Mesothelial cell of epicardium (in vitro differentiated cells): ENCODE measurements around the gene CUBN. TPM values are rescaled to one million over a fixed set of nuclear protein-coding genes. Genes with fewer than 3 reads are reported as not detected.

Source experiments
- DNase-seq, 2 experiments: peaks; one replicate each; pipeline ENCODE4 v3.0.0; 2021; ENCODE audit warnings: low spot score in 2 of 2; ENCODE audit not compliant: unreplicated experiment in 2 of 2
- H3K27ac Mint-ChIP-seq: 2 replicates; pipeline ENCODE4 v1.8.0; 2021; ENCODE audit warnings: mixed read lengths
- H3K27me3 Mint-ChIP-seq: 2 replicates; pipeline ENCODE4 v1.8.0; 2021; ENCODE audit warnings: low read depth, mixed read lengths
- H3K36me3 Mint-ChIP-seq: 2 replicates; pipeline ENCODE4 v1.8.0; 2021; ENCODE audit warnings: mixed read lengths
- H3K4me1 Mint-ChIP-seq: 2 replicates; pipeline ENCODE4 v1.8.0; 2021; ENCODE audit warnings: mixed read lengths
- H3K4me3 Mint-ChIP-seq: 2 replicates; pipeline ENCODE4 v1.8.0; 2021; ENCODE audit warnings: mild to moderate bottlenecking, moderate library complexity, mixed read lengths
- H3K9me3 Mint-ChIP-seq: 2 replicates; pipeline ENCODE4 v1.8.0; 2021; ENCODE audit warnings: mixed read lengths
- CTCF ChIP-seq: fragments of 200-600 bp; sonication (generic); IDR thresholded peaks from one replicate; pipeline ENCODE4 v1.5.0; 2021; ENCODE audit warnings: antibody characterized with exemption; ENCODE audit not compliant: unreplicated experiment
- total RNA-seq: library from RNA; stranded (reverse); gene quantifications from 3 replicates; pipeline ENCODE4 v1.2.1, GENCODE V29; 2021

The CUBN gene
- 0.90 to 1.8 TPM (median 1.5 TPM) in 3 replicates for total RNA-seq

GRCh38 chr10:17129741-17130140 lies at the start of gene CUBN:
Gene CUBN, minus strand, starts transcription at chr10:17129811. Its CDS starts 46 bp downstream, at chr10:17129765.
- no peak within 1 kb of the TSS for H3K27ac Mint-ChIP-seq
- H3K9me3 Mint-ChIP-seq: no peaks in the 10 kb centered on the region

GRCh38 chr10:17179002-17179401 lies 49.4 kb upstream of the CUBN start:
- Mint-ChIP-seq H3K27ac (no peak overlapping the region), H3K4me3 (no peak overlapping the region), H3K4me1 (peaks cover 33% of the 10 kb centered on the region), H3K27me3 (no peaks in the 10 kb centered on the region), H3K9me3 (no peaks in the 10 kb centered on the region), H3K36me3 (no peaks in the 10 kb centered on the region)
- no peak for TF ChIP-seq CTCF
- no peak for DNase-seq

More at GRCh38 chr10:17129741-17130140, at the start of gene CUBN:
- Mint-ChIP-seq H3K4me1 (peaks cover 12% of the 10 kb centered on the region), H3K4me3 (no peak within 1 kb of the TSS), H3K27me3 (no peaks in the 10 kb centered on the region), H3K36me3 (no peaks in the 10 kb centered on the region)
- TF ChIP-seq CTCF: no peak
- DNase-seq: no peak

- Mint-ChIP-seq H3K27ac (no peak overlapping the region), H3K36me3 (peaks cover 2% of the 10 kb centered on the region), H3K4me3 (no peak overlapping the region), H3K27me3 (no peaks in the 10 kb centered on the region), H3K9me3 (no peaks in the 10 kb centered on the region), H3K4me1 (peaks cover 33% of the 10 kb centered on the region)
- TF ChIP-seq CTCF: no peak
- DNase-seq: no peak
Measured at GRCh38 chr10:17178006-17178405, 48.4 kb upstream of the CUBN start.

GRCh38 chr10:17177014-17177413 lies 47.4 kb upstream of the CUBN start:
- Mint-ChIP-seq H3K4me3 (no peak overlapping the region), H3K27ac (no peak overlapping the region)
- no peak for TF ChIP-seq CTCF

GRCh38 chr10:17176091-17176490 lies 46.5 kb upstream of the CUBN start:
- Mint-ChIP-seq H3K4me1 (peaks cover 31% of the 10 kb centered on the region), H3K9me3 (no peaks in the 10 kb centered on the region), H3K36me3 (peaks cover 2% of the 10 kb centered on the region), H3K27ac (no peak overlapping the region), H3K27me3 (no peaks in the 10 kb centered on the region), H3K4me3 (no peak overlapping the region)
- no peak for TF ChIP-seq CTCF
- no peak for DNase-seq

More at GRCh38 chr10:17177014-17177413, 47.4 kb upstream of the CUBN start:
- no peaks in the 10 kb centered on the region for H3K9me3 Mint-ChIP-seq
- no peak for DNase-seq
- H3K36me3 Mint-ChIP-seq: peaks cover 2% of the 10 kb centered on the region
- H3K27me3 Mint-ChIP-seq: no peaks in the 10 kb centered on the region
- H3K4me1 Mint-ChIP-seq: peaks cover 31% of the 10 kb centered on the region

GRCh38 chr10:17175551-17175950 lies 45.9 kb upstream of the CUBN start:
- H3K36me3 Mint-ChIP-seq: peaks cover 2% of the 10 kb centered on the region
- peak overlapping the region; percentile 37 for H3K27ac Mint-ChIP-seq
- peaks cover 31% of the 10 kb centered on the region for H3K4me1 Mint-ChIP-seq
- no peaks in the 10 kb centered on the region for H3K9me3 Mint-ChIP-seq
- no peak for TF ChIP-seq CTCF
- no peak for DNase-seq
- no peaks in the 10 kb centered on the region for H3K27me3 Mint-ChIP-seq
- no peak overlapping the region for H3K4me3 Mint-ChIP-seq
